ENCODE data around the gene BPIFB6.

GRCh38 chr20:32995802-32996201 is 35.6 kb upstream of the BPIFB6 start:
- TF ChIP-seq CBX2 (IDR thresholded peaks at IDR 0.05; ENCODE audit: borderline replicate concordance, low read depth), result no peak
- no peak for TF ChIP-seq MAX (IDR thresholded peaks at IDR 0.05)
- no peak for TF ChIP-seq HDAC2 (IDR thresholded peaks at IDR 0.05)
- no peak for TF ChIP-seq EP300 (IDR thresholded peaks at IDR 0.05)

Data from A549 (cell line).